NCI-H1436 (cell line): Measurements from ENCODE around the gene OGDHL.
"Not testable (repeated sequence)": the region's sequence is repeated elsewhere in the genome, so short reads cannot be mapped to it uniquely, and the experiment has no call there.

Experiments
- DNase-seq: peaks from one replicate; lab custom pipeline; 2025; lab: John Stamatoyannopoulos, UW

Gene OGDHL

GRCh38 chr10:49761789-49762565 is at the start of gene OGDHL:
TSS of gene OGDHL (minus strand) at chr10:49762323. CDS start at chr10:49758592, 3,731 bp downstream.
- peak; percentile 46 for DNase-seq

- no peak for DNase-seq
Observed at GRCh38 chr10:49803988-49804387, 41.9 kb upstream of the OGDHL start.

- DNase-seq: no peak
Observed at GRCh38 chr10:49798275-49798674, 36.2 kb upstream of the OGDHL start.

- no peak for DNase-seq
Observed at GRCh38 chr10:49791100-49791499, 29.0 kb upstream of the OGDHL start.

GRCh38 chr10:49784681-49785080 is 22.6 kb upstream of the OGDHL start:
- DNase-seq: no peak

GRCh38 chr10:49783645-49784044 is 21.5 kb upstream of the OGDHL start:
- no peak for DNase-seq

GRCh38 chr10:49781247-49781646 is 19.1 kb upstream of the OGDHL start:
- DNase-seq: no peak

- no peak for DNase-seq
Observed at GRCh38 chr10:49778197-49778596, 16.1 kb upstream of the OGDHL start.

GRCh38 chr10:49776851-49777250 is 14.7 kb upstream of the OGDHL start:
- no peak for DNase-seq

GRCh38 chr10:49775014-49775413 is 12.9 kb upstream of the OGDHL start:
- DNase-seq: no peak

- not testable (repeated sequence) for DNase-seq
Observed at GRCh38 chr10:49772944-49773343, 10.8 kb upstream of the OGDHL start.

GRCh38 chr10:49771046-49771445 is 8.9 kb upstream of the OGDHL start:
- not testable (repeated sequence) for DNase-seq

- no peak for DNase-seq
Observed at GRCh38 chr10:49769692-49770091, 7.6 kb upstream of the OGDHL start.

- DNase-seq: no peak
Observed at GRCh38 chr10:49768731-49769130, 6.6 kb upstream of the OGDHL start.

GRCh38 chr10:49768329-49768728 is 6.2 kb upstream of the OGDHL start:
- DNase-seq: no peak

GRCh38 chr10:49767752-49768151 is 5.6 kb upstream of the OGDHL start:
- no peak for DNase-seq

- DNase-seq: no peak
Observed at GRCh38 chr10:49766484-49766883, 4.4 kb upstream of the OGDHL start.

- no peak for DNase-seq
Observed at GRCh38 chr10:49762566-49762877, 399 bp upstream of the OGDHL start.

- no peak for DNase-seq
Observed at GRCh38 chr10:49761201-49761788, 828 bp downstream of the OGDHL start.

GRCh38 chr10:49760789-49761188 is 1.3 kb downstream of the OGDHL start:
- no peak for DNase-seq

- DNase-seq: no peak
Observed at GRCh38 chr10:49759787-49760551, 2.2 kb downstream of the OGDHL start.

- no peak for DNase-seq
Observed at GRCh38 chr10:49758249-49758930, 3.7 kb downstream of the OGDHL start.

- no peak for DNase-seq
Observed at GRCh38 chr10:49756641-49757040, 5.5 kb downstream of the OGDHL start.
